ENCODE measurements around the gene GLCCI1.
A peak's percentile ranks its signal among the peaks of the same experiment; 100 is the strongest.
"Not testable (repeated sequence)": the region's sequence is repeated elsewhere in the genome, so short reads cannot be mapped to it uniquely, and the experiment has no call there.

Gene GLCCI1

DNA sequence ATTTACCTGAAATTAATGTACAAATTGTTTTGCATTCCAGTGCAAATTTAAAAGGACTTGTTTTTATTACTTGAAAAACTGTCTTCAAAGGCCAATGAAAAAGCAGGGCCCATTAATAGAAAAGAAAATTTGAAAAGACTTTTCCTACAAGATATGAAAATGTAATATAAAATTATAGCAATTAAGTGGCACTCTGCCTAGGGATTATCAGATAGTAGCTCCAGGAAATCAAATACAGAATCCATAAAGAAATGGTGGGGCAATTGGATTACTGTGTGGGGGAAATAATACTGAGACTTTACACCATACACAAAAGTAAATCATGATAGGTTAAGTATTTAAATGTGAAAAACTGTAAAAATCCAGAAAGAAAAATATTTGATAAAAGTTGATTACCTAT is 89.7 kb downstream of the GLCCI1 start:
- Histone ChIP-seq H3K4me1 (ENCODE audit: insufficient read depth, low read length) (no peaks in the 10 kb centered on the region), H3K9ac (ENCODE audit: low read depth, low read length) (no peak overlapping the region), H3K4me3 (ENCODE audit: low read length) (no peak overlapping the region), H3K27me3 (ENCODE audit: insufficient read depth, low read length) (no peaks in the 10 kb centered on the region), H3K27ac (ENCODE audit: low read length) (no peak overlapping the region), H3K9me3 (ENCODE audit: insufficient read depth, low read depth, low read length) (no peaks in the 10 kb centered on the region), H3K36me3 (ENCODE audit: insufficient read depth, low read depth, low read length) (peaks cover 32% of the 10 kb centered on the region; the same call in 1 of the 2 replicates)

DNA sequence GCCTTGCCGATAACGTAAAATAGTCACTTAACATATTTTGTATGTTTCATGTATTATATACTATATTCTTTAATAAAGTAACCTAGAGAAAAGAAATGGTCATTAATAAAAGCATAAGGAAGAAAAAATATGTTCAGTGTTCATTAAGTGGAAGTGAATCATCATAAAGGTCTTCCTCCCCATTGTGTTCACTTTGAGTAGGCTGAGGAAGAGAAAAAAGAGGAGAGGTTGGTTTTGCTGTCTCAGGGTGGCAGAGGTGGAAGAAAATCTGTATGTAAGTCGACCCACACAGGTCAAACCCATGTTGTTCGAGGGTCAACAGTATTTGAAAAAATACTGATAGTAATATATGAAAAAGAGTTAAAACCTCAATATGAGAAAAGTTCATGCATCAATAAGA is 90.3 kb downstream of the GLCCI1 start:
- Histone ChIP-seq H3K4me3 (ENCODE audit: low read length) (no peak overlapping the region), H3K36me3 (ENCODE audit: insufficient read depth, low read depth, low read length) (peaks cover 32% of the 10 kb centered on the region; the same call in 1 of the 2 replicates), H3K9ac (ENCODE audit: low read depth, low read length) (no peak overlapping the region), H3K27ac (ENCODE audit: low read length) (no peak overlapping the region), H3K4me1 (ENCODE audit: insufficient read depth, low read length) (no peaks in the 10 kb centered on the region), H3K9me3 (ENCODE audit: insufficient read depth, low read depth, low read length) (no peaks in the 10 kb centered on the region), H3K27me3 (ENCODE audit: insufficient read depth, low read length) (no peaks in the 10 kb centered on the region)

DNA sequence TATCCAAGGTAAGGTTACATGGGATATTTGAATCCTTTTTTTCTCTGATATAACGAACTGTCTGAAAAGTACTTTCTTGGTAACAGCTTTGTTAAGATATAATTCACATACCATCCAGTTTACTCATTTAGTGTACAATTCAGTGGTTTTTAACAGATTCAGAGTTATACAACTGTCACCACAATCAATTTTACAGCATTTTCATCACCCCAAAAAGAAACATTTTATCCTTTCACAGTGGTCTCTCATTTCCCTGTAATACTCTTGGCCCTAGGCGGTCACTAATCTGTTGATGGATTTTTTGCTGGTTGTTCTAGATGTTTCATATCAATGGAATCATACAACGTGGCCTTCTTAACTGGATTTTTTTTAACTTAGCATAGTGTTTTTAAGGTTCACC is 91.6 kb downstream of the GLCCI1 start:
- no peak overlapping the region for H3K27ac ChIP-seq (ENCODE audit: low read length)
- H3K27me3 ChIP-seq (ENCODE audit: insufficient read depth, low read length) = no peaks in the 10 kb centered on the region
- H3K36me3 ChIP-seq (ENCODE audit: insufficient read depth, low read depth, low read length) = peaks cover 32% of the 10 kb centered on the region; the same call in 1 of the 2 replicates
- no peaks in the 10 kb centered on the region for H3K4me1 ChIP-seq (ENCODE audit: insufficient read depth, low read length)
- no peaks in the 10 kb centered on the region for H3K9me3 ChIP-seq (ENCODE audit: insufficient read depth, low read depth, low read length)
- H3K9ac ChIP-seq (ENCODE audit: low read depth, low read length) = no peak overlapping the region
- no peak overlapping the region for H3K4me3 ChIP-seq (ENCODE audit: low read length)

DNA sequence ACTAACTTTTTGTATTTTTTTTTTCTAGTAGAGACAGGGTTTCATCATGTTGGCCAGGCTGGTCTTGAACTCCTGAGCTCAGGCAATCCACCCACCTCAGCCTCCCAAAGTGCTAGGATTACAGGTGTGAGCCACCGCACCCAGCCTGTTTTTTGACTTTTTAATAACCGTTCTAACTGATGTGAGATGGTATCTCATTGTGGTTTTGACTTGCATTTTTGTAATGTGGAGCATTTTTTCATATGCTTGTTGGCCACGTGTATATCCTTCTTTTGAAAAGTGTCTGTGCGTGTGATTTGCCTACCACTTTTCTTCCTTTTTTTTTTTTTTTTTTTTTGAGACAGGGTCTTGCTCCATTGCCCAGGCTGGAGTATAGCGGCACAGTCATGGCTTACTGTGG is 94.7 kb downstream of the GLCCI1 start:
- H3K27ac ChIP-seq (ENCODE audit: low read length); H3K4me3 ChIP-seq (ENCODE audit: low read length); H3K27me3 ChIP-seq (ENCODE audit: insufficient read depth, low read length); H3K4me1 ChIP-seq (ENCODE audit: insufficient read depth, low read length); H3K9ac ChIP-seq (ENCODE audit: low read depth, low read length); H3K9me3 ChIP-seq (ENCODE audit: insufficient read depth, low read depth, low read length): not testable (repeated sequence)
- peaks cover 20% of the 10 kb centered on the region; the same call in 1 of the 2 replicates for H3K36me3 ChIP-seq (ENCODE audit: insufficient read depth, low read depth, low read length)

DNA sequence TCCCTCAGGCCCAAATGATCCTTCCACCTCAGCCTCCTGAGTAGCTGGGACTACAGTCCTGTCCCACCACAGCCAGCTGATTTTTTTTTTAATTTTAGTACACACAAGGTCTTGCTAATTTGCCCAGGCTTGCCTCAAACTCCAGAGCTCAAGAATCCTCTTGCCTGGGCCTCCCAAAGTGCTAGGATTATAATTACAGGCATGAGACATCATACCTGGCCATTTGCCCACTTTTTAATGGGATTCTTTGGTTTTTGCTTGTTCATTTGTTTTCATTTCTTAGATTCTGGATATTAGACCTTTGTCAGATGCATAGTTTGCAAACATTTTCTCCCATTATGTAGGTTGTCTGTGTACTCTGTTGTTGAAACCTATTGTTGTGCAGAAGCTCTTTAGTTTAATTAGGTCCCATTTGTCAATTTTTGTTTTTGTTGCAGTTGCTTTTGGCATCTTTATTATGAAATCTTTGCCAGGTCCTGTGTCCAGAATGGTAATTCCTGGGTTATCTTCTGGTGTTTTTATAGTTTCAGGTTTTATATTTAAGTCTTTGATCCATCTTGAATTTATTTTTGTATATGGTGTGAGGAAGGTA is 95.2 kb downstream of the GLCCI1 start:
- Histone ChIP-seq H3K27ac (ENCODE audit: low read length) (no peak overlapping the region), H3K4me1 (ENCODE audit: insufficient read depth, low read length) (peaks cover 11% of the 10 kb centered on the region; the same call in 1 of the 2 replicates), H3K36me3 (ENCODE audit: insufficient read depth, low read depth, low read length) (peaks cover 20% of the 10 kb centered on the region; the same call in 1 of the 2 replicates), H3K9ac (ENCODE audit: low read depth, low read length) (no peak overlapping the region), H3K27me3 (ENCODE audit: insufficient read depth, low read length) (no peaks in the 10 kb centered on the region), H3K4me3 (ENCODE audit: low read length) (no peak overlapping the region), H3K9me3 (ENCODE audit: insufficient read depth, low read depth, low read length) (no peaks in the 10 kb centered on the region)

DNA sequence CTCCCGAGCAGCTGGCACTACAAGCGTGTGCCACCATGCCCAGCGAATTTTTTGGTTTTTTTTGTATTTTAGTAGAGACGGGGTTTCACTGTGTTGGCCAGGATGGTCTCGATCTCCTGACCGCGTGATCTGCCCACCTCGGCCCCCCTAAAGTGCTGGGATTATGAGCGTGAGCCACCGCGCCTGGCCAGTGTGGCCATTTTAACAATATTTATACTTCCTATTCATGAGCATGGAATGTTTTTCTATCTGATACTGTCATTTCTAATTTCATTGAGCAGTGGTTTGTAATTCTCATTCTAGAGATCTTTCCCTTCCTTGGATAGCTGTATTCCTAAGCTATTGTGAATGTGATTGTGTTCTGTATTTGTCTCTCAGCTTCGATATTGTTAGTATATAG is 96.2 kb downstream of the GLCCI1 start:
- no peak overlapping the region for H3K9ac ChIP-seq (ENCODE audit: low read depth, low read length)
- no peaks in the 10 kb centered on the region for H3K27me3 ChIP-seq (ENCODE audit: insufficient read depth, low read length)
- peaks cover 19% of the 10 kb centered on the region; the same call in 1 of the 2 replicates for H3K4me1 ChIP-seq (ENCODE audit: insufficient read depth, low read length)
- no peak overlapping the region for H3K27ac ChIP-seq (ENCODE audit: low read length)
- H3K4me3 ChIP-seq (ENCODE audit: low read length) = no peak overlapping the region
- peaks cover 17% of the 10 kb centered on the region; the same call in 1 of the 2 replicates for H3K36me3 ChIP-seq (ENCODE audit: insufficient read depth, low read depth, low read length)
- no peaks in the 10 kb centered on the region for H3K9me3 ChIP-seq (ENCODE audit: insufficient read depth, low read depth, low read length)

DNA sequence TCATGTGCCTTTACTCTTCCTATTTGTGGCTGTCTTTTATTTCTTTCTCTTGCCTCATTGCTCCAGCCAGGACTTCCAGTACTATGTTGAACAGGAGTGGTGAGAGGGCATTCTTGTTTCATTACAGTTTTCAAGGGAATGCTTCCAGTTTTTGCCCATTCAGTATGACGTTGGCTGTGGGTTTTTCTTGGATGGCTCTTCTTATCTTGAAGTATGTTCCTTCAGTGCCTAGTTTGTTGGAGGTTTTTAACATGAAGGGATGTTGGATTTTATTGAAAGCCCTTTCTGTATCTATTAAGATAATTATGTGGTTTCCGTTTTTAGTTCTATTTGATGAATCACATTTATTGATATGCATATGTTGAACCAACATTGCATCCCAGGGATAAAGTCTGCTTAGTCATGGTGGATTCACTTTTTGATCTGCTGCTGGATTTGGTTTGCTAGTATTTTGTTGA is 96.8 kb downstream of the GLCCI1 start:
- Histone ChIP-seq H3K9ac (ENCODE audit: low read depth, low read length) (no peak overlapping the region), H3K27ac (ENCODE audit: low read length) (no peak overlapping the region), H3K36me3 (ENCODE audit: insufficient read depth, low read depth, low read length) (peaks cover 12% of the 10 kb centered on the region; the same call in 1 of the 2 replicates), H3K9me3 (ENCODE audit: insufficient read depth, low read depth, low read length) (no peaks in the 10 kb centered on the region), H3K4me3 (ENCODE audit: low read length) (no peak overlapping the region), H3K4me1 (ENCODE audit: insufficient read depth, low read length) (peaks cover 19% of the 10 kb centered on the region; the same call in 1 of the 2 replicates), H3K27me3 (ENCODE audit: insufficient read depth, low read length) (no peaks in the 10 kb centered on the region)

DNA sequence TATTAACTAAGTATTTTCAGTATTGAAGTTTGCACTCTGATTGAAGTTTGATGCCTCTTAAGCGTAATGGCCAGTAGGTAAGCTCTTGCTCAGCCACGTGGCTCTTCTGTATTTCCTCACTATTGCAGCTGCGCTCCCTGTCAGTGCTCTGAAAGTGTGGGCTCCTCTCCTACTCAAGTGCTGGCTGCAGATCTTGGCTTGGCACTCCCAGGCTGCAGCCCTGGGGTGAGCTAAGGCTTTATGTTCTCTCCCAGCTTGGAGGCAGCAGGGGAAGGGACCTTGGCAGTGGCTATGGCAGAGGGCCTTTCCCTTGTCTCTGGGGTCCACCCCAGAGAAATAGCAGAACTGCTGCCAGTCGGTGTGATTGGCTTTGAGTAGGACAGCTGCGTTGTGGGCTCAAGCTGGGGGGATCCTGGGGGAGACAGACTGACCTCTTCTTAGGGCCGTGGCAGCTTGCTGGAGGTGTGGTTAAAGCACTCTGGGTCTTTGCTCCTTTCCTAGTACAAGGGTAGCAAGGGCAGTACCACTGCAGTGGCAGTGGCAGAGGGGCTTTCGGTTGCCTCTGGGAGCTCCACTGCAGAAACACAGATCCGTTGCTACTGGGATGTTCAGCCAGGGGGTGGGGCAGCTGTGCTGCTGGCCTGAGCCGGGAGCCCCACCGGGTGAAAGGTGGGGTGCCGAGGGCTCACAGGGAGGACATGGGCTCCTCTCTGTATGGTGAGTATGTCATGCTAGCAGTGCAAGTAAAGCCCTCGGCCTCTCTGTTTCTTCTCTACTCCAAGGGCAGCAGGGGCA is 100.5 kb downstream of the GLCCI1 start:
- peaks cover 11% of the 10 kb centered on the region; the same call in 1 of the 2 replicates for H3K36me3 ChIP-seq (ENCODE audit: insufficient read depth, low read depth, low read length)
- H3K4me1 ChIP-seq (ENCODE audit: insufficient read depth, low read length) = peaks cover 19% of the 10 kb centered on the region; the same call in 1 of the 2 replicates
- H3K27me3 ChIP-seq (ENCODE audit: insufficient read depth, low read length) = no peaks in the 10 kb centered on the region
- peak overlapping the region; percentile 29 for H3K27ac ChIP-seq (ENCODE audit: low read length)
- H3K4me3 ChIP-seq (ENCODE audit: low read length) = no peak overlapping the region
- H3K9ac ChIP-seq (ENCODE audit: low read depth, low read length) = 0 out of 2 replicates have a peak overlapping the region, but pooled peaks have one; percentile 31
- H3K9me3 ChIP-seq (ENCODE audit: insufficient read depth, low read depth, low read length) = no peaks in the 10 kb centered on the region

DNA sequence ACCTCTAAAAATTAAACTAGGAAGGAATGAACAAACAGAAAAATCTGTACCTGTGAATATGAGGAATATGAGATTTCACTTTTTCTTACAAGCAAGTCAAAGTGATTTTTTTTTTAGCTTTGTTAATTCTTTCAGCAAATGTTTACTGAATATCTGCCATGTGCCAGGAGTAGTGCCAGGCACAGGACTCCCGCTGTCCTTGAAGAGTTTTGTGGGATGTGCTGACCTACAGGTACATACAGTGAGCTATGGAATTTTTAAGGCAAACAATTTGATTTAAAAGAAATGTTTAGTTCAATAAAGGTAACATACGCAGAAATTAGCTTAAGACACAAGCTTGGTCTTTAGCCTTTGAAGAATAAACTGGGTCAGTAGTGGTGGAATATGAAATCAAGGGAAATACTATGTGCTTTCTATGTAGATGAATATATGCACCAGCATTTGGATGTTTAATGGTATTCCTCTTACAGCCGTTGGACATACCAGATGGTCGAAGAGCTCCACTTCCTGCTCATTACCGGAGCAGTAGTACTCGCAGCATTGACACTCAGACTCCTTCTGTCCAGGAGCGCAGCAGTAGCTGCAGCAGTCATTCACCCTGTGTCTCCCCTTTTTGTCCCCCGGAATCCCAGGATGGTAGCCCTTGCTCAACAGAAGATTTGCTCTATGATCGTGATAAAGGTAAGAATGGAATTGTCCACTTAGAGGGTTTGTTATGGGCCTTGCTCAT is 102.0 kb downstream of the GLCCI1 start:
- H3K27ac ChIP-seq (ENCODE audit: low read length) = no peak overlapping the region

DNA sequence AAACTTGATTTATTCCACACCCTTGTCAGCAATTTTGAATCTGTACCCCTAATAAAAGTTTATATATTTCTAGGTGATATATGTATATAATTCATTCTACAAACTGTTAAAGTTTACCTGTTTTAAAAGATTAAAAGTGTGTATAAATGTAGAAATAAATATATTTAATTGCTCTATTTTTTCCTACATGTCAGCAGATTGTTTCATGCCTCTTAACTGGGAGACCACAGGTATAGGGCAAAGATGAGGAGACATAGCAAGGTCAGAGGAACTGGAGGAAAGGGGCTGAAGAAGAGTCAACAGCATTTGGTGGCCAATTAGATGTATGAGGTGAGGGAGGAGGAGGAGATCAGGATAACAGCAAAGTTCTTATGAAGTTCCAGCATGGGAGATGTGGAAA is 109.8 kb downstream of the GLCCI1 start:
- no peaks in the 10 kb centered on the region for H3K9me3 ChIP-seq (ENCODE audit: insufficient read depth, low read depth, low read length)
- no peak overlapping the region for H3K4me3 ChIP-seq (ENCODE audit: low read length)
- H3K9ac ChIP-seq (ENCODE audit: low read depth, low read length) = no peak overlapping the region
- no peaks in the 10 kb centered on the region for H3K27me3 ChIP-seq (ENCODE audit: insufficient read depth, low read length)
- no peak overlapping the region for H3K27ac ChIP-seq (ENCODE audit: low read length)
- H3K4me1 ChIP-seq (ENCODE audit: insufficient read depth, low read length) = no peaks in the 10 kb centered on the region
- no peaks in the 10 kb centered on the region; the same call in 1 of the 2 replicates for H3K36me3 ChIP-seq (ENCODE audit: insufficient read depth, low read depth, low read length)

More for the DNA sequence above, 102.0 kb downstream of the GLCCI1 start:
- peaks cover 11% of the 10 kb centered on the region for H3K36me3 ChIP-seq (ENCODE audit: insufficient read depth, low read depth, low read length)
- H3K4me1 ChIP-seq (ENCODE audit: insufficient read depth, low read length) = peaks cover 16% of the 10 kb centered on the region; the same call in 1 of the 2 replicates
- H3K27me3 ChIP-seq (ENCODE audit: insufficient read depth, low read length) = no peaks in the 10 kb centered on the region
- no peaks in the 10 kb centered on the region for H3K9me3 ChIP-seq (ENCODE audit: insufficient read depth, low read depth, low read length)
- H3K4me3 ChIP-seq (ENCODE audit: low read length) = no peak overlapping the region
- H3K9ac ChIP-seq (ENCODE audit: low read depth, low read length) = no peak overlapping the region

DNA sequence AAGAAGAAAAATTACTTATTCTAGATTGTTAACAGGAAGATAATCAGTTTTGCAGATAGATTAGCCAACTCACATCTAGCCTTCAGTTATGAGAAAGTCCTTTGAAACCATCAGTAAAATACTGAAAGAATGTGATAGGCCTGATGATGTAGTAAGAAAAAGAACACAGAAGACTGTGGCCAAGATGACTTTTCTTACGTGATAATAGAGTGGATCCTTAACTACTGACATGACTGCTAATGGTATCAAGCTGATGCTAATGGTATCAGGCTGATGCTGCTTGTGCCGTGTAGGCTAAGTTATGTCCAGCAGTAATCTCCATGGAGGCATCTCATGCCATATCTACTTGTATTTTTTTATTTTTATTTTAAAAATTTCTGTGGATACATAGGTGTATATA is 114.2 kb downstream of the GLCCI1 start:
- Histone ChIP-seq H3K4me3 (ENCODE audit: low read length) (no peak overlapping the region), H3K9ac (ENCODE audit: low read depth, low read length) (no peak overlapping the region), H3K27ac (ENCODE audit: low read length) (no peak overlapping the region), H3K9me3 (ENCODE audit: insufficient read depth, low read depth, low read length) (no peaks in the 10 kb centered on the region), H3K4me1 (ENCODE audit: insufficient read depth, low read length) (peaks cover 23% of the 10 kb centered on the region), H3K27me3 (ENCODE audit: insufficient read depth, low read length) (no peaks in the 10 kb centered on the region), H3K36me3 (ENCODE audit: insufficient read depth, low read depth, low read length) (peaks cover 12% of the 10 kb centered on the region; the same call in 1 of the 2 replicates)

All from iPS-20b (cell line).